Effector memory CD8-positive, alpha-beta T cell (primary cell): Measurements from ENCODE around the gene SMTNL1.

Experiments used
- ATAC-seq: fragments of 150-1000 bp; cut with Tn5 transposase; replicated peaks from 2 replicates; pipeline ENCODE4 v1.10.0; 2021; ENCODE audit warnings: mild to moderate bottlenecking, moderate library complexity
- DNase-seq, 3 experiments: peaks; one replicate each; pipeline ENCODE4 v3.0.0; 2021
- H3K27ac Mint-ChIP-seq, 2 donors: one replicate each; pipeline ENCODE4 v1.8.0; 2022; ENCODE audit warnings: mild to moderate bottlenecking in 2 of 2, mixed read lengths in 2 of 2, moderate library complexity in 2 of 2
- H3K27me3 Mint-ChIP-seq, 2 donors: one replicate each; pipeline ENCODE4 v1.8.0; 2022; ENCODE audit warnings: mixed read lengths in 2 of 2
- H3K36me3 Mint-ChIP-seq: one replicate; pipeline ENCODE4 v1.8.0; 2022; ENCODE audit warnings: mild to moderate bottlenecking, moderate library complexity, mixed read lengths; ENCODE audit not compliant: insufficient read depth
- H3K4me1 Mint-ChIP-seq, 2 donors: one replicate each; pipeline ENCODE4 v1.8.0; 2022; ENCODE audit warnings: low read depth in 2 of 2, mixed read lengths in 2 of 2
- H3K4me3 Mint-ChIP-seq, 2 donors: one replicate each; pipeline ENCODE4 v1.8.0; 2022; ENCODE audit warnings: mild to moderate bottlenecking in 2 of 2, mixed read lengths in 2 of 2, moderate library complexity in 2 of 2
- H3K9me3 Mint-ChIP-seq, 2 donors: one replicate each; pipeline ENCODE4 v1.8.0; 2022; ENCODE audit warnings: mixed read lengths in 2 of 2

The SMTNL1 gene

GRCh38 chr11:57566005-57566904 lies 28.9 kb downstream of the SMTNL1 start:
- DNase-seq (peak in 1 of 3 experiments; percentile 16), ATAC-seq (peak; percentile 37)
- Mint-ChIP-seq H3K27me3 (no peaks in the 10 kb centered on the region), H3K4me3 (peak overlapping the region; percentile 98 to 99), H3K9me3 (no peaks in the 10 kb centered on the region), H3K27ac (peak overlapping the region; percentile 98 to 99), H3K4me1 (peaks cover 48 to 61% of the 10 kb centered on the region in 2 donors), H3K36me3 (peaks cover 39% of the 10 kb centered on the region)

GRCh38 chr11:57566905-57567514 lies 29.6 kb downstream of the SMTNL1 start:
- Mint-ChIP-seq H3K4me3 (peak overlapping the region; percentile 98 to 99), H3K27ac (peak overlapping the region; percentile 98 to 99), H3K4me1 (peaks cover 41 to 54% of the 10 kb centered on the region in 2 donors), H3K27me3 (no peaks in the 10 kb centered on the region), H3K9me3 (no peaks in the 10 kb centered on the region), H3K36me3 (peaks cover 37% of the 10 kb centered on the region)
- DNase-seq = peak in 2 of 3 experiments; percentile 19 to 34
- peak; percentile 11 for ATAC-seq

GRCh38 chr11:57567515-57568329 lies 30.3 kb downstream of the SMTNL1 start, which contains the start of gene UBE2L6:
Gene UBE2L6, minus strand, starts transcription at chr11:57567672. Its CDS starts 61 bp downstream, at chr11:57567611.
- peak; percentile 81 for ATAC-seq
- Mint-ChIP-seq H3K27me3 (no peaks in the 10 kb centered on the region), H3K4me1 (peaks cover 36 to 47% of the 10 kb centered on the region in 2 donors), H3K9me3 (no peaks in the 10 kb centered on the region), H3K4me3 (peak within 1 kb of the TSS; percentile 98 to 99), H3K27ac (peak within 1 kb of the TSS; percentile 98 to 99), H3K36me3 (peaks cover 37% of the 10 kb centered on the region)
- DNase-seq = peak; percentile 51 to 61 (median 52)

- Mint-ChIP-seq H3K27ac (peak overlapping the region; percentile 98 to 99), H3K4me1 (peaks cover 34 to 43% of the 10 kb centered on the region in 2 donors), H3K27me3 (no peaks in the 10 kb centered on the region), H3K4me3 (peak overlapping the region; percentile 98 to 99), H3K36me3 (peaks cover 31% of the 10 kb centered on the region), H3K9me3 (no peaks in the 10 kb centered on the region)
- peak; percentile 12 for ATAC-seq
- peak; percentile 89 to 91 (median 89) for DNase-seq
Observed at GRCh38 chr11:57568330-57568766, 31.0 kb downstream of the SMTNL1 start.

GRCh38 chr11:57571606-57572005 lies 34.2 kb downstream of the SMTNL1 start:
- H3K36me3 Mint-ChIP-seq = peaks cover 14% of the 10 kb centered on the region
- H3K4me1 Mint-ChIP-seq = peaks cover 13 to 14% of the 10 kb centered on the region in 2 donors
- DNase-seq (no peak), ATAC-seq (no peak)
- peaks cover 12 to 18% of the 10 kb centered on the region in 2 donors for H3K27me3 Mint-ChIP-seq
- no peaks in the 10 kb centered on the region for H3K9me3 Mint-ChIP-seq
- no peak overlapping the region for H3K4me3 Mint-ChIP-seq
- H3K27ac Mint-ChIP-seq = no peak overlapping the region

- H3K4me1 Mint-ChIP-seq = peaks cover 0 to 3% of the 10 kb centered on the region in 2 donors
- no peak for ATAC-seq
- no peak overlapping the region for H3K27ac Mint-ChIP-seq
- no peak for DNase-seq
- no peaks in the 10 kb centered on the region for H3K9me3 Mint-ChIP-seq
- H3K36me3 Mint-ChIP-seq = no peaks in the 10 kb centered on the region
- no peak overlapping the region for H3K4me3 Mint-ChIP-seq
- peaks cover 17 to 18% of the 10 kb centered on the region in 2 donors for H3K27me3 Mint-ChIP-seq
Observed at GRCh38 chr11:57574061-57574460, 36.7 kb downstream of the SMTNL1 start.

GRCh38 chr11:57584341-57584740 lies 46.9 kb downstream of the SMTNL1 start:
- Mint-ChIP-seq H3K36me3 (no peaks in the 10 kb centered on the region), H3K27ac (no peak overlapping the region), H3K27me3 (peaks cover 0 to 9% of the 10 kb centered on the region in 2 donors), H3K9me3 (no peaks in the 10 kb centered on the region), H3K4me1 (no peaks in the 10 kb centered on the region), H3K4me3 (no peak overlapping the region)
- ATAC-seq (no peak), DNase-seq (no peak)

- DNase-seq (no peak), ATAC-seq (no peak)
- Mint-ChIP-seq H3K4me3 (no peak overlapping the region), H3K36me3 (no peaks in the 10 kb centered on the region), H3K27me3 (peaks cover 0 to 15% of the 10 kb centered on the region in 2 donors), H3K27ac (no peak overlapping the region), H3K4me1 (no peaks in the 10 kb centered on the region), H3K9me3 (no peaks in the 10 kb centered on the region)
Observed at GRCh38 chr11:57585301-57585700, 47.9 kb downstream of the SMTNL1 start.

GRCh38 chr11:57586711-57587245 lies 49.4 kb downstream of the SMTNL1 start:
- Mint-ChIP-seq H3K9me3 (no peaks in the 10 kb centered on the region), H3K4me3 (no peak overlapping the region), H3K36me3 (no peaks in the 10 kb centered on the region), H3K27ac (no peak overlapping the region), H3K27me3 (peaks cover 10 to 24% of the 10 kb centered on the region in 2 donors), H3K4me1 (no peaks in the 10 kb centered on the region)
- DNase-seq = no peak
- no peak for ATAC-seq

GRCh38 chr11:57588046-57588710 lies 50.8 kb downstream of the SMTNL1 start:
- no peak for ATAC-seq
- no peak overlapping the region for H3K27ac Mint-ChIP-seq
- H3K27me3 Mint-ChIP-seq = peaks cover 10 to 34% of the 10 kb centered on the region in 2 donors

GRCh38 chr11:57596266-57596885 lies 59.0 kb downstream of the SMTNL1 start:
- Mint-ChIP-seq H3K27me3 (peaks cover 57 to 84% of the 10 kb centered on the region in 2 donors), H3K9me3 (no peaks in the 10 kb centered on the region), H3K36me3 (peaks cover 3% of the 10 kb centered on the region), H3K4me3 (no peak overlapping the region), H3K27ac (no peak overlapping the region), H3K4me1 (no peaks in the 10 kb centered on the region)
- DNase-seq (no peak), ATAC-seq (no peak)

More at GRCh38 chr11:57588046-57588710, 50.8 kb downstream of the SMTNL1 start:
- Mint-ChIP-seq H3K36me3 (no peaks in the 10 kb centered on the region), H3K4me3 (no peak overlapping the region), H3K4me1 (no peaks in the 10 kb centered on the region), H3K9me3 (no peaks in the 10 kb centered on the region)
- DNase-seq = no peak

GRCh38 chr11:57597461-57597915 lies 60.1 kb downstream of the SMTNL1 start, which contains the start of gene SERPING1:
Gene SERPING1, plus strand, starts transcription at chr11:57597685. Its CDS starts 586 bp downstream, at chr11:57598271.
- H3K27ac Mint-ChIP-seq = no peak within 1 kb of the TSS

More at GRCh38 chr11:57597461-57597915, 60.1 kb downstream of the SMTNL1 start, which contains the start of gene SERPING1:
- Mint-ChIP-seq H3K36me3 (peaks cover 3% of the 10 kb centered on the region), H3K4me3 (peak within 1 kb of the TSS in 1 of 2 donors; percentile 12), H3K27me3 (peaks cover 59 to 89% of the 10 kb centered on the region in 2 donors), H3K4me1 (no peaks in the 10 kb centered on the region), H3K9me3 (no peaks in the 10 kb centered on the region)
- no peak for ATAC-seq
- DNase-seq = no peak
